ENCODE results near the gene QPCT. TPM values are rescaled to one million over a fixed set of nuclear protein-coding genes. Genes with fewer than 3 reads are reported as not detected.

QPCT gene
- total RNA-seq, 1 donor from 2014 or later, result 0.24 TPM

GRCh38 chr2:37324786-37325624 lies 19.4 kb upstream of the QPCT start, which contains the start of gene PRKD3:
TSS of gene PRKD3 (minus strand) at chr2:37324833. CDS start at chr2:37316524, 8,309 bp downstream.
- DNase-seq (ENCODE audit: low read depth), result peak; percentile 79

- DNase-seq (ENCODE audit: low read depth), result no peak
Observed at GRCh38 chr2:37325625-37326071, 18.8 kb upstream of the QPCT start.

- peak; percentile 67 for DNase-seq (ENCODE audit: low read depth)
Observed at GRCh38 chr2:37326285-37326684, 18.1 kb upstream of the QPCT start.

DNA sequence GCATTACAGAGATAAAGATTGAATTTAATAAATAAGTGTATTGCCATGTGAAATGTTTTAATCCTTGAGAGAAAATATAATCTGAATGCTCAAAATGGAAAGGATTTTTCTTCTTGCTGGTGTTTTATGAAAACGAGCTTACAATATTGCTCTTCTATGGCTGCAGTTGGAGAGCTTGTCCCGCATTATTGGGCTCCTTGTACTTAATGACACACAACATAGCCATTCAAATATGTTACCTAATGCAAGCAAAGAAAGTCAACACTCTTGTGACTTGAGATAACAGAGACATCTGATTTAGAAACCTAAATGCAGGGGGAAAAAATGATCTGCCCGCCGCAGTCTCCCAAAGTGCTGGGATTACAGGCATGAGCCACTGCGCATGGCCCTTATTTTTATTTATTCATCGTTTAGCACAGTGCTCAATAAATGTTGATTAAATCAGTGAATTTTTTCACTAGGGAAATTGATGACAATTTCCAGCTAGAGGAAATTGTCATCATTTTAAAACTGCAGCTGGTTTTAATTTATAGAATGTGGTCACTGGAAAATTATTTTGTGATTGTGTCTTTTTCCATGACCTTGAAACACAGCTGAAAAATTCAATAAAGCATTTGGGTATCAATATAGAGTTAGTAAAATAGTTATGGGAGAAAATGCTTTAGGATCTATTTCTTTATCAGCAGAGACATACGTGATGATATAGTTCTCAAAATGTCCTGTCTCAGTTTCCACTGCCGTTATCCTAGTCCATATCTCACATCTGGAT lies 17.4 kb upstream of the QPCT start:
- no peak for DNase-seq (ENCODE audit: low read depth)

DNA sequence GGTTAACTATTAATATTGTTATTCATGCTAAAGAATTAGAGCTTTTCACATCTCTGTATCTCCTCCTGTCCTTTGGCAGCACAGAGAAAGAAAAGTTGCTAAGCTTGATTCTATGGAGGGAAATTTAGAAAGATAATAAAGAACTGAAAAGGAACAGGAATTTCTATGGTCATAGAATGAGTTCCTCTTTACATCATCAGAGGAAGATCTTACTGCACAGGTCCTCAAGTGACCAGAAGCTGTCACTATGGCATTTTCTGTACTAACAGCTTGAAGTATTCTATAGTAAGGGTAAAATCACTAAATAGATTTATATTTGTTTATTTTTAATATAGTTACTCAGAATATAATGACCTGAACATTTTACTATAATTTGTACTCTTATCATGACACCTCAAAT lies 13.7 kb upstream of the QPCT start:
- DNase-seq (ENCODE audit: low read depth), result no peak

DNA sequence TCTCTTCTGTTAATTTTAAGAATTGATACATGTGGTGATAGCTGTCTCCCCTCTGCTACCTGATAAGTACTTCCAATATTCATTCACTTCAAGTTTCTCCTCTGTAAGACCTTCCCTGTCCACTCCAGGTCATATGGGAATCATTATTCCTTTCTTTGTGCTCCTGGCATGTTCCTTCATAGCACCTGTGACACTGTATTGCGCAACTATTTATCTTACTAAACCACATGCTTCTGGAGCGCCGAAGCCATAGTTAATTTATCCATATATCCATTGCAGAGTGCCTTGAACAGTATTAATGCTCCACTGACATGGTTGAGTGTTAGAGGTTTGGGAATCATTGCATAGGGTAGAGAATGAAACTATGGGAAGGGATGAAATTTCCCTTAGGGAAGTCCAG lies 11.9 kb upstream of the QPCT start:
- no peak for DNase-seq (ENCODE audit: low read depth)

DNA sequence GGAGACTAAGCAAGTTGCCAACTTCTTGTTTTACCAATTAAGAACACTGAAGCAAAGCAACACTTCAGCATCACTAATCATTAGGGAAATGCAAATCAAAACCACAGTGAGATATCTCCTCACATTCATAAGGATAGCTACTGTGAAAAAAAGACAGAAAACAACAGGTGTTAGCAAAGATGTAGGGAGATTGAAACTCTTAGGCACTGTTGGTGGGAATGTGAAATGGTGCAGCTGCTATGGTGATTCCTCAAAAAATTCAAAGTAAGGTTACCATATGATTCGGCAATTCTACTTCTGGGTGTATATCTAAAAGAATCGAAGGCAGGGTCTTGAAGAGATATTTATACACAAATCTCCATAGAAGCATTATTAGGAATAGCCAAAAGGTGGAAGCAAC lies 11.2 kb upstream of the QPCT start:
- DNase-seq (ENCODE audit: low read depth), result peak; percentile 46

DNA sequence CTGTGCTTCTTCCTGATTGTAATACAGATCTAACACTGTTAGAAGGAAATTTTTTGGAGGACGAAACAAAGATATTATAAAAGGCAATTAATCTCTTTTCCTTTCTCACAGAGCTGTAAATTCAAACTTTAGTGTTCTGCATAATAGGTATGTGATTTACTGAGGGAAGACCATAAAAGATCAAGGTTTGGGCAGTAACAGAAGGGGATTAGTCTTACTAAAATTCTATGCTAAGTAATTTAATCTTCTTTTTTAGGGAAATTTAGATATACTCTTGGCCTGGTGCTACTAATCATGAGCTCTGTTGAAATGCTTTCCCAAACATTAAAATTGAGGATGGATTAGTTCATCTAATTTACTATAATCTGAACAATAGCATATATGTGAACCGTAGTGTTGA lies 8.8 kb upstream of the QPCT start:
- no peak for DNase-seq (ENCODE audit: low read depth)

- no peak for DNase-seq (ENCODE audit: low read depth)
Observed at GRCh38 chr2:37337620-37338280, 6.7 kb upstream of the QPCT start.

GRCh38 chr2:37338933-37339332 lies 5.5 kb upstream of the QPCT start:
- no peak for DNase-seq (ENCODE audit: low read depth)

DNA sequence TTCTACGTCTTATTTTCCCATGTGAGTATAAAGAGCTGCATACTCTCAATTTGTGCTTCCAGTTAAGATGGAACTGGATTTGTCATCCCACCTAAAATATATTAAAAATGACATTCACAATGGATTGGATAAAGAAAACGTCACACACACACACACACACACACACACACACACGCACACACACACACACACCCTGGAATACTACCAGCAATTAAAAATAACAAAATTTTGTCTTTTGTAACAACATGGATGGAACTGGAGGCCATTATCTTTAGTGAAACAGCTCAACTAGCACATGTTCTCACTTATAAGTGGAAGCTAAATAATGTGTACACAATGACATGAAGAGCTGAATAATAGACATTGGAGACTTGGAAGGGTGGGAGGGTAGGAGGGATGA lies 3.8 kb upstream of the QPCT start:
- DNase-seq (ENCODE audit: low read depth), result no peak

- DNase-seq (ENCODE audit: low read depth), result no peak
Observed at GRCh38 chr2:37342591-37343220, 1.7 kb upstream of the QPCT start.

DNA sequence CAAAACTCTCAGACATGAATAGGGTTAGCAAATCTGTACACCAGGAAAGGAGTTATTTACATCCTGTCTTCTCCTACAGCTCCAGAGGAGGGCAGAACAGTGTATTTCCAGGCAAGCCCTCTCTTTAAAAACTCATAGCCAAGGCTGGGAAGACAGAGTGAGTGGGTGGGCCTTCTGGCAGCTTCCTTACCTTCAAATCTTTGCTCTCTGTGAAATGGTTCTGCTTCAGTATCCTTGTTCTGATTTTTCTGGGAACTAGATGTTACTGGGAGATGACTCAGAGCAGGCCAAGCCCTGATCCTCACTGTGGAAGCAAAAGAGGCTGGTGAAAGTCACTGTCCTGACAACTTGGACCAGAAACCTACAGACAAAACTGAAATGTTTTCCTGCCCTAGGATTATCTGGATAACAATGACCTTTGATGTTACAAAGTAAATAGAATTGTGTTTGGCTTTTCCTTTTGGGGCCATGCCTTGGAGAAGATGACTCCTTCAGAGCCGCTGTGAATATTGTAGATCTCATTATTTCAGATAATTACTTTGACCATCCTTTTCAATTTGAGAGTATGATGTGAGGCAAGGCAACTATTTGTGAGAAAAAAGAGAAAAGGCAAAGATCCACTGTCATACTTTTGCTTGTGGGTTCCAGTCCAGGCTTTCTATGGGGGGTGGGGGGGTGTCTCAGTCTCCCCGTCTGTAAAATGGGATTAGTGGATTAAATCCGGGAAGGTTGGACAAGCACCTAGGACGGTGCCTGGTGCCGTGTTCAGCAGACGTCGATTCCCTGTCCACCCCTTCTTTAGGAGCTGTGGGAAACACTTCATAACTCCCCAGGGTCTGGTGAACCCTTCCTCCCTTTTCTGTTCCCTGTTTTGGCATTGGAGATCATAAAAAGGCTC lies 644 bp upstream of the QPCT start:
- DNase-seq (ENCODE audit: low read depth), result peak; percentile 31

GRCh38 chr2:37348155-37348554 lies 3.7 kb downstream of the QPCT start:
- no peak for DNase-seq (ENCODE audit: low read depth)

DNA sequence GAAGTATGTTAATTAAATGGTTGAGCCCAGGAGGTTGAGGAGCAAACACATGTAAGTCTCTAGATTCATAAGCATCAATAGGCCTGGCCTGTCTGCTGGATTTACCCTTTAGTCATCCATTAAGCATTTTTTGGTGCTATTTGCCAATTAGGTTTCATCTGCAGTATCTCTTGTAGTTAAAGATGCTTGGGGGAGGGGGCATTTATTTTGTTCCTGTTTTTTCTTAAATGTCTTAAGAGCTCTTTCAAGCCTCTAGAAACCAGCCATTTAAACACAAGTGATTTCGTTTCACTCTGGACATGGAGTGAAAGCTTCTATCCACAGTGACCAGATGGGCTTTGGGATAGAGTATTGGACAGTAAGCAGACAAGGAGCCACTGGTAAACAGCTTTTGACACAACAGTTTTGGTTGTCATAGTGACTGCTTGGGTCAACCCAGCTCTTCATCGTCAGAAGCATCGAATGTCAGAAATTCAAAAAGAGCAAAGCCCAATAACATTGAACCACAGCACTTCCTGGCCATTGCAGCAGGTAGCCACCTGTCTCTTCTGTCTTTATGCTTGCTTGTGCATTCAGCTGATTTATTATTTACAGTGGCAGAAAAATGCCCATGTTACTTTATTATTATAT lies 4.9 kb downstream of the QPCT start:
- DNase-seq (ENCODE audit: low read depth), result no peak

DNA sequence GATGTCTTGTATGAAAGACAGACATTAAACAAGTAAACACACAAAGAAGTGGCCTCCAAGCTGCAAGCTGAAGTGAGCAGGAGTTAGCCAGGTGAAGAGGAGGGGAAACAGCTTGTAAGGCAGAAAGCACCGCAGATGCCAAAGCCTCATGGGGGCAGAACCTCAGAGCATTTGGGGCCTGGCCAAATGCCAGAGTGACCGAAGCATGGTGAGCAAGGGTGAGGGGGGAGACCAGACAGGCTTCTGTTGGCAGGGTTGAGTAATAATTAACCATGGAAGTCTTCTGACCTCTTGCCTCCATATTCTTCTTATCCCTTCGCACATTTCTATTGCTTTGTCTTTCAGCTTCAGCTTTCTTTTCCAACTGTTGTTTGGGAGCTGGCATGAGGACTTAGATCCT lies 5.6 kb downstream of the QPCT start:
- DNase-seq (ENCODE audit: low read depth), result peak; percentile 54

- DNase-seq (ENCODE audit: low read depth), result no peak
Observed at GRCh38 chr2:37354531-37354930, 10.1 kb downstream of the QPCT start.

DNA sequence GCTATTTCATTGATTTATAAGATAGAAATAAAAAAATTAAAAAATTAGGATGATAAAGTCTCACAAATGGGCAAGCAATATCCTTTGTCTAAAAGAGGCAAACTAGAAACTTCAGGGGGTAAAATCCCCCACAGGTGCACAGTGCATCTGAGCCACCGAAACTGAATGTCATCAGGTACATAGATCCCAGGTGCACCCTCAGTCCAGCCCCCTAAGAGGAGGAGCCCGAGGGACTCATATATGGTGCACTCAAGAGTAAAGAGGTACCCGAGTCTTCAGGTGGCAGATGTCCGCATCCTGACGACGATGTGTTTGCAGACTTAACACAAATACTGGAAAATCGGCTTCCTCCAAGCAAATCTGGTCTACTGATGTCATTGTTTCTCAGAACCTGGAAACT lies 11.3 kb downstream of the QPCT start:
- no peak for DNase-seq (ENCODE audit: low read depth)

DNA sequence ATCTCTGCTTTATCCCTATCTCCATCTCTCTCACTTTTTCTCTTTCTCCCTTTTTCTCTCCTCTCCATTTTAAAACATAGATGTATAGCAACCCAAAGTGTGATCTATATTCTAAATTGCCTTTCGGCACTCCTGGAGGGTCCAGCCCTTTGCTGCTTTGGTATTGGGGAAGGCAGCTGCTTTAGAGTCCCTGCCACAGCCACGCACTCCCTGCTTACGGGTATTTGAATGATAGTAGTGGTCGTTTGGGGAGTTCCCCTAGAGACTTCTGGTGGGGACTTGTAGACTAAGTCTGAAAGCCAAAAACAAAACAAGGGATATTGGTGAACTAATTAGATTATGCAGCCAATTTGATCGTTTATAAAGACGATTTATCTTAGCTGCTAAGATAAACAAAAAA lies 11.9 kb downstream of the QPCT start:
- DNase-seq (ENCODE audit: low read depth), result no peak

- DNase-seq (ENCODE audit: low read depth), result no peak
Observed at GRCh38 chr2:37357069-37357468, 12.6 kb downstream of the QPCT start.
